Measurements from ENCODE around the gene COL13A1.

- TF ChIP-seq ZNF70 (CRISPR knock-in tag; IDR thresholded peaks at IDR 0.05) (no peak), ZFP3 (CRISPR knock-in tag; IDR thresholded peaks at IDR 0.05) (no peak), CSDC2 (CRISPR knock-in tag; IDR thresholded peaks at IDR 0.05) (no peak), ZNF8 (CRISPR knock-in tag; IDR thresholded peaks at IDR 0.05) (no peak), ARNTL (CRISPR knock-in tag; IDR thresholded peaks at IDR 0.05; ENCODE audit: borderline replicate concordance, low read depth) (no peak)
Measured at GRCh38 chr10:69876931-69877330, 75.2 kb downstream of the COL13A1 start.

Data from SK-N-SH treated with all-trans-retinoic acid at 6 μM for 48 hours (cell line).